CD8-positive, alpha-beta memory T cell (primary cell): ENCODE measurements around the gene FBN2. TPM values are rescaled to one million over a fixed set of nuclear protein-coding genes. Genes with fewer than 3 reads are reported as not detected.
"Not testable (repeated sequence)": the region's sequence is repeated elsewhere in the genome, so short reads cannot be mapped to it uniquely, and the experiment has no call there.

ENCODE experiments used
- CTCF ChIA-PET: fragments of 350-600 bp; sonication (Branson Sonifier 250); formaldehyde crosslinking; loops from one replicate; lab custom pipeline; 2021; ENCODE audit warnings: antibody characterized with exemption; lab: Charles Lee
- POLR2A ChIA-PET: fragments of 350-600 bp; sonication (Branson Sonifier 250); formaldehyde crosslinking; loops from one replicate; lab custom pipeline; 2021; ENCODE audit warnings: antibody characterized with exemption; lab: Charles Lee
- DNase-seq, 5 donors: peaks; one replicate each; pipeline versions ENCODE4 v3.0.0 to v3.0.0-alpha.2; 2020 to 2022; ENCODE audit warnings: mixed read lengths in 1 of 5
- H3K27ac ChIP-seq: one replicate; pipeline ENCODE4 v1.7.0; 2013; ENCODE audit warnings: low read depth, mild to moderate bottlenecking, low read length, moderate library complexity
- H3K27me3 ChIP-seq: 2 replicates; pipeline ENCODE4 v1.7.0; 2013; ENCODE audit warnings: low read length, mild to moderate bottlenecking; ENCODE audit not compliant: insufficient read depth, poor library complexity, severe bottlenecking
- H3K36me3 ChIP-seq: 2 replicates; pipeline ENCODE4 v1.7.0; 2013; ENCODE audit warnings: mild to moderate bottlenecking, low read length, moderate library complexity; ENCODE audit not compliant: insufficient read depth
- H3K4me1 ChIP-seq: 2 replicates; pipeline ENCODE4 v1.7.0; 2013; ENCODE audit warnings: mild to moderate bottlenecking, low read length, moderate library complexity; ENCODE audit not compliant: insufficient read depth
- H3K4me3 ChIP-seq: 2 replicates; pipeline ENCODE4 v1.7.0; 2013; ENCODE audit warnings: mild to moderate bottlenecking, low read length
- H3K9me3 ChIP-seq: 2 replicates; pipeline ENCODE4 v1.7.0; 2013; ENCODE audit warnings: mild to moderate bottlenecking, low read length
- H3K27ac Mint-ChIP-seq, 8 donors: one replicate each; pipeline ENCODE4 v1.8.0; 2020 to 2021; ENCODE audit warnings: mixed read lengths in 8 of 8, mild to moderate bottlenecking in 6 of 8, inconsistent platforms in 3 of 8, moderate library complexity in 3 of 8
- H3K27me3 Mint-ChIP-seq, 2 donors: one replicate each; pipeline ENCODE4 v1.8.0; 2020 to 2021; ENCODE audit warnings: mixed read lengths in 2 of 2, mild to moderate bottlenecking in 1 of 2, moderate library complexity in 1 of 2
- H3K36me3 Mint-ChIP-seq, 3 donors: one replicate each; pipeline ENCODE4 v1.8.0; 2020 to 2021; ENCODE audit warnings: mixed read lengths in 3 of 3, inconsistent platforms in 1 of 3, mild to moderate bottlenecking in 1 of 3
- H3K4me1 Mint-ChIP-seq, 3 donors: one replicate each; pipeline ENCODE4 v1.8.0; 2020 to 2021; ENCODE audit warnings: mixed read lengths in 3 of 3, inconsistent platforms in 1 of 3, mild to moderate bottlenecking in 1 of 3
- H3K4me3 Mint-ChIP-seq, 7 donors: one replicate each; pipeline ENCODE4 v1.8.0; 2020 to 2021; ENCODE audit warnings: mixed read lengths in 7 of 7, mild to moderate bottlenecking in 6 of 7, moderate library complexity in 4 of 7, inconsistent platforms in 2 of 7
- H3K9me3 Mint-ChIP-seq, 5 donors: one replicate each; pipeline ENCODE4 v1.8.0; 2020 to 2022; ENCODE audit warnings: mixed read lengths in 5 of 5, mild to moderate bottlenecking in 3 of 5, moderate library complexity in 2 of 5, inconsistent platforms in 1 of 5
- polyA plus RNA-seq: library from polyadenylated mRNA; unstranded; fragments of 300-500 nt; fragmentation: Illumina TruSeq; gene quantifications from one replicate; pipeline ENCODE4 v1.2.3, GENCODE V29; 2021
- total RNA-seq, 2 experiments: library from RNA; stranded (reverse); gene quantifications; one replicate each; pipeline ENCODE4 v1.2.3, GENCODE V29; 2021

The FBN2 gene
- total and polyA plus RNA-seq, 3 experiments from 2014 or later: 0.09 to 0.20 TPM; not detected in 1

- ChIA-PET POLR2A (no interaction called here), CTCF (no interaction called here)
- peaks cover 0 to 15% (median 11%) of the 10 kb centered on the region in 5 donors for H3K9me3 Mint-ChIP-seq
- H3K27ac Mint-ChIP-seq: no peak overlapping the region
- peaks cover 0 to 2% of the 10 kb centered on the region in 2 donors for H3K27me3 Mint-ChIP-seq
- H3K4me1 ChIP-seq: no peaks in the 10 kb centered on the region
- no peaks in the 10 kb centered on the region for H3K4me1 Mint-ChIP-seq
- no peaks in the 10 kb centered on the region for H3K36me3 Mint-ChIP-seq
- no peak overlapping the region for H3K27ac ChIP-seq
- DNase-seq: no peak
- H3K9me3 ChIP-seq: no peaks in the 10 kb centered on the region
- no peak overlapping the region for H3K4me3 Mint-ChIP-seq
- no peaks in the 10 kb centered on the region for H3K36me3 ChIP-seq
- no peaks in the 10 kb centered on the region for H3K27me3 ChIP-seq
- H3K4me3 ChIP-seq: no peak overlapping the region
These were observed 84.9 kb downstream of the FBN2 start for GRCh38 chr5:128453121-128453520.

- H3K4me1 Mint-ChIP-seq, H3K27ac ChIP-seq, H3K36me3 Mint-ChIP-seq, CTCF ChIA-PET, DNase-seq, H3K27me3 Mint-ChIP-seq, H3K4me1 ChIP-seq, H3K36me3 ChIP-seq, H3K27me3 ChIP-seq, H3K4me3 Mint-ChIP-seq, POLR2A ChIA-PET, H3K4me3 ChIP-seq, H3K27ac Mint-ChIP-seq, H3K9me3 ChIP-seq: not testable (repeated sequence)
- peaks cover 9 to 29% (median 18%) of the 10 kb centered on the region in 5 donors for H3K9me3 Mint-ChIP-seq
These were observed 90.8 kb downstream of the FBN2 start for GRCh38 chr5:128447224-128447623.

- CTCF ChIA-PET: no interaction called here
- no peaks in the 10 kb centered on the region for H3K9me3 ChIP-seq
- no peak overlapping the region for H3K4me3 ChIP-seq
- H3K4me3 Mint-ChIP-seq: no peak overlapping the region
- H3K4me1 ChIP-seq: no peaks in the 10 kb centered on the region
- peaks cover 1 to 8% (median 6%) of the 10 kb centered on the region in 5 donors for H3K9me3 Mint-ChIP-seq
- H3K27me3 Mint-ChIP-seq: no peaks in the 10 kb centered on the region
- no peak overlapping the region for H3K27ac ChIP-seq
- H3K36me3 Mint-ChIP-seq: no peaks in the 10 kb centered on the region
- no peak overlapping the region for H3K27ac Mint-ChIP-seq
- H3K27me3 ChIP-seq: no peaks in the 10 kb centered on the region
- no peak for DNase-seq
- H3K4me1 Mint-ChIP-seq: no peaks in the 10 kb centered on the region
- H3K36me3 ChIP-seq: no peaks in the 10 kb centered on the region
- POLR2A ChIA-PET: no interaction called here
These were observed 96.1 kb downstream of the FBN2 start for GRCh38 chr5:128441941-128442350.

- Mint-ChIP-seq H3K27ac (no peak overlapping the region), H3K4me3 (no peak overlapping the region), H3K4me1 (no peaks in the 10 kb centered on the region), H3K36me3 (no peaks in the 10 kb centered on the region), H3K27me3 (no peaks in the 10 kb centered on the region), H3K9me3 (peaks cover 0 to 5% (median 3%) of the 10 kb centered on the region in 5 donors)
- CTCF ChIA-PET: no interaction called here
- Histone ChIP-seq H3K36me3 (no peaks in the 10 kb centered on the region), H3K4me3 (no peak overlapping the region), H3K27ac (no peak overlapping the region), H3K9me3 (no peaks in the 10 kb centered on the region), H3K27me3 (no peaks in the 10 kb centered on the region), H3K4me1 (no peaks in the 10 kb centered on the region)
- POLR2A ChIA-PET: no interaction called here
- no peak for DNase-seq
These were observed 96.9 kb downstream of the FBN2 start for GRCh38 chr5:128441165-128441564.

- Mint-ChIP-seq H3K9me3 (peaks cover 0 to 2% (median 0%) of the 10 kb centered on the region in 5 donors), H3K27me3 (no peaks in the 10 kb centered on the region), H3K4me3 (no peak overlapping the region), H3K4me1 (no peaks in the 10 kb centered on the region), H3K36me3 (no peaks in the 10 kb centered on the region), H3K27ac (no peak overlapping the region)
- DNase-seq: no peak
- no peak overlapping the region for H3K27ac ChIP-seq
- H3K9me3 ChIP-seq: no peaks in the 10 kb centered on the region
- H3K36me3 ChIP-seq: no peaks in the 10 kb centered on the region
- H3K4me1 ChIP-seq: no peaks in the 10 kb centered on the region
- ChIA-PET POLR2A (no interaction called here), CTCF (no interaction called here)
- no peaks in the 10 kb centered on the region for H3K27me3 ChIP-seq
- no peak overlapping the region for H3K4me3 ChIP-seq
These were observed 101.3 kb downstream of the FBN2 start for GRCh38 chr5:128436749-128437188.

GRCh38 chr5:128435861-128436260 lies 102.2 kb downstream of the FBN2 start:
- H3K4me3 Mint-ChIP-seq: no peak overlapping the region
- H3K36me3 Mint-ChIP-seq: no peaks in the 10 kb centered on the region
- ChIA-PET POLR2A (no interaction called here), CTCF (no interaction called here)
- H3K27ac Mint-ChIP-seq: no peak overlapping the region
- no peaks in the 10 kb centered on the region for H3K36me3 ChIP-seq
- no peaks in the 10 kb centered on the region for H3K9me3 ChIP-seq
- no peak for DNase-seq
- H3K27ac ChIP-seq: no peak overlapping the region
- H3K27me3 Mint-ChIP-seq: no peaks in the 10 kb centered on the region
- H3K4me3 ChIP-seq: no peak overlapping the region
- peaks cover 0 to 2% (median 0%) of the 10 kb centered on the region in 5 donors for H3K9me3 Mint-ChIP-seq
- no peaks in the 10 kb centered on the region for H3K4me1 Mint-ChIP-seq
- H3K27me3 ChIP-seq: no peaks in the 10 kb centered on the region
- no peaks in the 10 kb centered on the region for H3K4me1 ChIP-seq

- H3K36me3 Mint-ChIP-seq: no peaks in the 10 kb centered on the region
- H3K9me3 Mint-ChIP-seq: peaks cover 0 to 2% (median 0%) of the 10 kb centered on the region in 5 donors
These were observed 103.1 kb downstream of the FBN2 start for GRCh38 chr5:128434993-128435392.

GRCh38 chr5:128432913-128433440 lies 105.1 kb downstream of the FBN2 start:
- ChIA-PET POLR2A (no interaction called here), CTCF (no interaction called here)
- Mint-ChIP-seq H3K27ac (no peak overlapping the region), H3K4me1 (no peaks in the 10 kb centered on the region), H3K4me3 (no peak overlapping the region), H3K36me3 (no peaks in the 10 kb centered on the region), H3K9me3 (peaks cover 0 to 2% (median 0%) of the 10 kb centered on the region in 5 donors), H3K27me3 (peaks cover 0 to 1% of the 10 kb centered on the region in 2 donors)
- Histone ChIP-seq H3K9me3 (no peaks in the 10 kb centered on the region), H3K27me3 (no peaks in the 10 kb centered on the region), H3K4me3 (no peak overlapping the region), H3K4me1 (no peaks in the 10 kb centered on the region), H3K36me3 (no peaks in the 10 kb centered on the region), H3K27ac (no peak overlapping the region)
- DNase-seq: no peak

More at GRCh38 chr5:128434993-128435392, 103.1 kb downstream of the FBN2 start:
- no peak for DNase-seq
- Mint-ChIP-seq H3K27me3 (no peaks in the 10 kb centered on the region), H3K4me1 (no peaks in the 10 kb centered on the region), H3K4me3 (no peak overlapping the region), H3K27ac (no peak overlapping the region)
- ChIA-PET CTCF (no interaction called here), POLR2A (no interaction called here)
- H3K27ac ChIP-seq: no peak overlapping the region
- H3K4me1 ChIP-seq: no peaks in the 10 kb centered on the region
- no peak overlapping the region for H3K4me3 ChIP-seq
- no peaks in the 10 kb centered on the region for H3K9me3 ChIP-seq
- H3K27me3 ChIP-seq: no peaks in the 10 kb centered on the region
- H3K36me3 ChIP-seq: no peaks in the 10 kb centered on the region
